GM18498 (cell line): Measurements from ENCODE around the gene ST13.
"Not testable (repeated sequence)": the region's sequence is repeated elsewhere in the genome, so short reads cannot be mapped to it uniquely, and the experiment has no call there.

Source experiments
- ATAC-seq: cut with Tn5 transposase; IDR thresholded peaks from one replicate; pipeline ENCODE4 v1.9.1; 2021; ENCODE audit warnings: mild to moderate bottlenecking, moderate library complexity; ENCODE audit not compliant: unreplicated experiment

Gene ST13

DNA sequence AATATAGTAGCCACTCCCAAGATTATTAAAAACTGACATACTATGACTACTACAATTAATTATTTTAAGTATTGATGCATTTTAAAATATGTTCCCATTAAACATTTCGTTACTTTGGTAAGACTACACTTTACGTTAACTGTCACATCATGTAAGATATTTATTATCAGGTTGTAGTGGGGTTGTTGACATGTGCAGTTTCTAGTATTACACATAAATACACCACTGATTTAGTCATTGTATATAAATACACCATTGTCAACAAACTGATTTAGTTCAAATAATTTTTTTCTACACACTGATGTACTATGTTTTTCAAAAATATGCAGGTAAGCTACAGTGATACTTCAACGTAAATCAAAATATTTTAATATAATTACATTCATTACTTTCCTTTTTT is 11.5 kb downstream of the ST13 start:
- ATAC-seq, result no peak

DNA sequence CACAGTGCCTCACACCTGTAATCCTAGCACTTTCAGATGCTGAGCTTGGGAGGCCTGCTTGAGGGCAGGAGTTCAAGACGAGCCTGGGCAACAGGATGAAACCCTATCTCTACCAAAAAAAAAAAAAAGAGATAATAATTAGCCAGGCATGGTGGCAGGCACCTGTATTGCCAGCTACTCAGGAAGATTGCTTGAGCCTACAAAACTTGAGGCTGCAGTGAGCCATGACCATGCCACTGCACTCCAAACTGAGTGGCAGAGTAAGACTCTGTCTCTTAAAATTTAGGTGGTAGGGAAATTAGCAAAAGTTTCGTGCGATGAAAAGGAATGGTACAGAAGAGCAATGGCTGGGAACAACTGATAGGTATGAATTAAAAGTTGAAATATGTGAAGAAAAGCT is 18.0 kb downstream of the ST13 start:
- no peak for ATAC-seq

DNA sequence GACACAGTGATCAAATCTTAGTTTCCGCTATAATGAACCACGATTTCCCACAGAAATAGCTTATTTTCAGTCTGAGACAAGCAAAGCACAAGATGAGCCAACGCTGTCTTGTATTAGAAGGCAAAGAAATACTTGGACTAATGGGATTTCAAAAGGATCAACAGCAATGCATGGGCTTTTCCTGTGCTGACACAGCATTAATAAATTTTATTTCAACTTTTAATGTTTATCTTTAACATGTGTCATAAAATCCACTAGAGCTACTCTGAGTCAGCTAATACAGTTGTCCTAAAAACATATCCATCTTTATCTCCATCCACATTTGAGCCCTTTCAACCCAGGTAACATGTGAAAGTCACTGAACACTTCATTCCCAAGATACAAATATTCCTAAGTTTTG is 21.8 kb downstream of the ST13 start:
- ATAC-seq, result no peak

DNA sequence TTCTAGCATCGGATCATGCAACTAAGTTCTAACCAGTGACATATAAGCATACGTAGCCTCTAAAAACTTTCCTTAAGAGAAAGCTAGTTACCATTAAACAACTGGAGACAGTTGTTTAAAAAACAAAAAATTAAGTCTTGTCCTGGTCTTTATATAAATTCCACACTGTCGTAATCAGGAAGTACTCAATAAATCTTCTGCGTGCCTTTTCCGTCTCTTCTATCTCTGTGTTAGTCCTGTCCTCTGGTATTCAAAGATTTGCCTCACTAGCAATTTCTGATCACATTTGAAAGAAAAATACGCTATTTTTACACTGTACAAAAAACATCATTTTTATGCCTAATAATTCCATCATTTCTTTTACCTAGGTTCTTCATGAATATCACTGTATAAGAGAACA is 27.3 kb downstream of the ST13 start:
- ATAC-seq, result no peak

DNA sequence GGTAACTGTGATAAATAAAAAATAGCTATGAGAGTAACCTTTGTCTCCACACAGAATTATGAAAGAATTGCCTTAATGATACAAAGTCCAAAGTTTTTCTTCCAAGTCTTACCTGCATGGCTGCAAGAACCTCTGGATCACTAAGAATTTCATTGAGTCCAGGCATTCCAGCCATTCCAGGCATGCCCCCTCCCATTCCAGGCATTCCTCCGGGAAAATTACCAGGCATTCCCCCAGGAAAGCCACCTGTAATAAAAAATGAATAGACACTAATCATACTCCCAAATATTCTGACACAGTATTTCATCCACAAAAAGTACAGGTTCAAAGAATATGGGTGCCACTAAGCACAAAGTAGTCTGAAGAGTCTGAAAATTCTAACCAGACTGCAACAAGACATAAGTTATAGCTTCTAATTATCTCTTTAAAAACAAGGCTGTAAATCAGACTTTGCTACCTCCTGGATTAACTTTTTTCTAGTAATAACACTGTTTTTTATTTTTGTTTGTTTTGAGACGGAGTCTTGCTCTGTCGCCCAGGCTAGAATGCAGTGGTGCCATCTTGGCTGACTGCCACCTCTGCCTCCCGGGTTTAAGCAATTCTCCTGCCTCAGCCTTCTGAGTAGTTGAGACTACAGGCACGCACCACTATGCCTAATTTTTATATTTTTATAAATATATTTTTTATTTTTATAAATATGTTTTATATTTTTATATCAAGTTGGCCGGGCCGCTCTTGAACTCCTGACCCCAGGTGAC is 29.3 kb downstream of the ST13 start:
- ATAC-seq, result no peak

DNA sequence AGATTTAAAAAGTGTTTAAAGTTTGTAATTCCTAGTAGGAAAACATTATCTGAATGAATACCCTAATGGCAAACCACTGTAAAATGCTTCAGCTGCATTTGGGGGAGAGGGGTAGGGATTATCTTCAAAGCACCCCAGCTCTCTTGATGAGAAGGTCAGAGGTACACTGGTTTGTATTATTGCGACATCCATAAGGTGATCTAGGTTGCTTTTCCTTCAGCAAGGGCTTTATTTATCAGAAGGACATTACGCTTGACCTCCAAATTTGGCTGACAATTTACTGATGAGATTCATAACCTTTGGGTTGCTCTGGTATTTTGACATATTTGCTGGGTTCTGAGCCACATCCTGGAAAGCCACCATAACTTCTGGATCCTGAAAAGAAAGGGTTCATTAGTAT is 30.1 kb downstream of the ST13 start:
- not testable (repeated sequence) for ATAC-seq

DNA sequence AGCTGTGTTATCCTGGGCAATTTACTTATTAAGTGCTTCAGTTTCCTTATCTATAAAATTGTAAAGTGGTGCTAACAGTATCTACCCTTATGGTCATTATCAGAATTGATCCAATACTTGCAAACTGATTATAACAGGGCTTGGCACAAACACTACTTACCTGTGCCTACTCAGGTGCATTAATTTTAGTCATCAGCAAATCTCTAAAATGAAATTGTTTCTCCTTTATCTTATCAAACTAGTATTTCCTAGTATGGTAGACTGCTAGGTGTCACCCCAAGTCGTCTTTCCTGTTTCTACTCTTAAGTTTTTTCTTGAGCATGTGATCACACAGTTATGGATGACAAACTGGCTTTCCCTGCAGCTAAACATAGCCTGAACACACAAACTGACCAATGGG is 33.0 kb downstream of the ST13 start:
- ATAC-seq, result no peak

DNA sequence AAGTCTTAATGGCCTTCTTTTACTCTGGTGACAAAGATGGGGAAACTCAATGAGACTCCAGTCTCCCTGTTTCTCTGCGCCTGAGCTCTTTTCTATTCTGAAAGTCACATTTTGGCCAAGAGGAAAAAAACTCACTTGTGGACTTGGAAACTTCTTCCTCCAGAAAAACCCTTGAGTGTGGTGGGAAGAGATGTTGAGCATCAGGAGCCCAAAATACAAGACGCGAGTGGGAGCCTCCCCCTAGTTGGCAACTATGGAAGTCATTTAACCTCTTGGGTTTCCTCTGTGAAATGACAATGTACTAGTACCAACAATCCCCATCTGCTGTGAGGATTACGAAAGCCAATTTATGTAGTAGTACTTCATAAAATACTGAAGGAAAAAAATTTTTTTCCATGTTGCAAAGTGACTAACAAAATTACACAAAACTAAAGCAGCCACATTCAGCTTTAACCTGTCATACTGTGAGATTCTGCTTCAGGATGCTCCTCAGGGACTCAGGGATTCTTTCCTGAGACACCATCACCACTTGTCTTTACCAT is 36.8 kb downstream of the ST13 start:
- ATAC-seq, result no peak

DNA sequence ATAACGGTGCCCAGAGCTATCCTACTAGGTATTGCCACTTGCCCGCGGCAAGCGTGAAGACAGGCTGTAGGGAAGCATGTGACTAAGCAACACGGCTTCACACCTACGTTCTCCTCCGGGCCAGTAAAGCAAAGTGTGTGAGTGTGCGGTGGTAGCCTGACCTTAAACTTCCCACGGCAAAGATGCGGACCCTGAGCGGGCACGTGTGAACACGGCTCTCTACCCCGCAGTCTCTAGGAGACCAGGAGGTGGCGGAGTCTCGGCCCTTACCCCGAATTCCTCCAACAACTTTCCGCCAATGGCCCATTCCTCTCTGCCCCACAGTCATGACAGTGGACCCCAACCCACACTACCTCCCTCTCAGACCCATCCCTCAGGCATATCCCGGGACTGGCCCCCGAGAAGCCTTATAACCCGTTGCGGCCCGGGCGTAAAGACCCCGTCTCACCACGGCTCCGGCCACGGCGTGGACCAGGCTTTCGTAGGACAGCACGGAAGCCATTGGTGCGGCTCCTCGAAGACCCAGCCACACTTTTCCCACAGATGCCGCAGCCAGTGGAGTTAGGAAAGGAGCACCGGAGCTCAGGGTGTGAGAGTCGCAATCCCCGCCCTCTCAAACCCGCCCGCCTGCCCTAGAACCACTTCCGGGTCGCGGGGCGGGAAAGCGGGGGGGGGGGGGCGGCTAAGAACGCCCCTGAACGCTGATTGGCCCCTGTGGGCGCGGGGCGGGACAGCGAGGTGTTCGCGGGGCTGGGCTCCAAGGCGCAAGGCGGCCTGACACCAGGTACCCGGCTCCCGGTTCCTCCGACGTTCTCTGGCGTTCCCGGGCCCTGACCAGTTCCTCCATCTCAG is 37.5 kb downstream of the ST13 start, which contains the start of gene SLC25A17:
TSS of gene SLC25A17 (minus strand) at position 600 of the 852 bp plus-strand sequence. CDS start at position 502, 98 bp downstream.
- ATAC-seq, result peak; percentile 82

DNA sequence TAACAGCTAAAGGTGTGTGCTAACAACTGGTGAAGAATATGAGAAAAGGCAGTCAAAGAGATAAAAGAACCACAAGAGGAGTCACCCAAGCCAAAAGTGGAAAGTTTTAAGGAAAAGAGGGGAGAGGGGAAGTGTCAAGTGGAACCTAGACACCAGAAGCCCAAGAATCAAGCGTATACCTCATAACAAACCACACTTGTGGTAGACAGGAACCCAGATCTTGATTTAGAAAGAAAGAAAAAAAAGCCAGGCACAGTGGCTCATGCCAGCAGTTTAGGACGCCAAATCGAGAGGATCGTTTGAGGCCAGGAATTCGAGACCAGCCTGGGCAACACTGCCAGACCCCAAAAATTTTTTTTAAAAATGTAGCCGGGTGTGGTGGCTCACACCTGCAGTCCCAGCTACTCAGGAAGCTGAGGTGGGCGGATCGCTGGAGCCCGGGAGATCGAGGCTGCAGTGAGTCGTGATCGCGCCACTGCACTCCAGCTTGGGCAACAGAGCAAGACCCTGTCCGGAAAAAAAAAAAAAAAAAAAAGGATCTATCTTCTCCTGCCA is 38.2 kb downstream of the ST13 start:
- ATAC-seq, result no peak

DNA sequence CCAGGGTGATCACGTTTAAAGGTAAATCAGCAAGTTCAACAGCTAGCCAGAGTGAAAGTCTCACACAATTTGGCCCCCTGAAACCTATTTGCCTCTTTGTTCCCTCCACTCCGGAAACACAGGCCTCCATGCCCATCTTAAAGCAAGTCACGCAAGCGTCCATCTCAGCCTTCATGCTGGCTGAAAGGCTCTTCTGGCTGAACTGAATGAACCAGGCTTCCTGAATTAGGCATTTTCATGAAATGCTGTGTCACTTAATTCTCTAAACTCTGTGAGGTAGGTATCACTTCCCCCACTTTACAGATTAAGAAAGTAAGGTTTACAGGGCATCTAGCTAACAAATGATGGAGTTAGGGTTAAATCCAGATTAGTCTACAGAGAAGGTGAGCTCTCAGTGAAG is 38.7 kb downstream of the ST13 start:
- ATAC-seq, result no peak

DNA sequence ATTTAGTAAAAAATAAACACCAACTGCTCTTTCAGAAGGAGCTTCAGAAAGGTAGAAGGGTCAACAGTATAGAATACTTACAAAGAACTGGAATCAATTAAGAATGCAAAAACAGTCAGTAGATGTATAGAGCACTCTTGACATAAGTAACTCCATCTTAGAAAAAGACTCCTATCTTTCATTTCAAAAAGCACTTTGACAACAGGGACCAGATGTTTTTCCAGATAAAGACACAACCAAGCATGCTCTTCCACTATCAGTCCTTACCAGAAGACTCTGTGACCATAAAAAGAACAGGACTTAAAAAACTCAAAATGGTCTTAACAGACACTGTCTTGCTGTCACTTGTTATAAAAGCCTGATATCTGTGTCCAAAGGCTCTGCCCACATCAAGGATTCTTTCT is 42.5 kb downstream of the ST13 start:
- ATAC-seq, result no peak

DNA sequence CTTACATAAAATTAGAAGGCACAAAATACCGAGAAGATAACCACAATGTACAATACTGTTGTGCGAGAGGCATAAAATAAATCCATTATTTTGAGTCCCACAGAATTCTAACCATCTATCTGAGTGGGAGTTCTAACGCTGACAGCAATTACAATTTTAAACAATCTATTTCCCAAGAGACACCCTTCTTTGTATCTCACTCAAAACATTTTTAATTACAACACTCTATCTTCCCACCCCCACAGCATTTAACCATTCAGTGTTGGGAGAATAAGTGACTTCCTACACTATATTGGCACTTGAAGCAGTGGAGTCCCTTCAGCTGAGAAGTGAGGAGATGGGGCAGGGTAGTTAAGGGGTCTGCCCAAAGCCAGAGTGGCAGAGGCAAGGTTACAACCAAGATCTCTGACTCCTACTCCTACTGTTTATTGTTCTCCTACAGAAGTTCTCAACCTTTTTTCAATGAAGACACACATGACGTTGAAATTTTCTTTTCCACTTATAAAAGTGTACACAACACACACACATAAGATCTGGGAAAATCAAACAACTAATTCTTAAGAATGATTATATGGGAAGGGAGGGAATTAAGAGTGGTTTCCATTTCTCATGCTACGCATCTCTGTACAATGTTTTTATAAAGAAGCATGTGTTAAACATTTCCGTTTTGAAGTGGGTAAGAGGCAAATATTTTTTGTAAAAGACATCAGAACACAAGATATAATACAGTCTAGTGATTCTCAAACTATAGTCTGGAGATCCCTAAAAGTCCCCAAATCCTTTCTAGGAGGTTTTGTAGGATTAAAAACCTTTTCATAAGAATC is 48.2 kb downstream of the ST13 start:
- ATAC-seq, result no peak

DNA sequence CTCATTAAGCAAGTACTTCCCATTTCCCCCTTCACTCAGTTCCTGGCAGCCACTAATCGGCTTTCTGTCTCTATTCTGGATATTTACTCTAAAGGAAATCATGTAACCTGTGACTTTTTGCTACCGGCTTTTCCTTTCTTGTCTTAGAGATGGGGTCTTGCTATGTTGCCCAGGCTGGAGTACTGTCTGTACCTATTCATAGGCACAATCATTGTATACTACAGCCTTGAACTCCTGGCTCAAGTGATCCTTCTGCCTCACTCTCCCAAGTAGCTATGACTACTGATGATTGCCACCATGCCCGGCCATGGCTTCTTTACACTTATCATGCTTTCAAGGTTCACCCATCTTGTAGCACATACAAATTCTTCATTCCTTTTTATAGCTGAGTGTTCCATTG is 49.7 kb downstream of the ST13 start:
- no peak for ATAC-seq

DNA sequence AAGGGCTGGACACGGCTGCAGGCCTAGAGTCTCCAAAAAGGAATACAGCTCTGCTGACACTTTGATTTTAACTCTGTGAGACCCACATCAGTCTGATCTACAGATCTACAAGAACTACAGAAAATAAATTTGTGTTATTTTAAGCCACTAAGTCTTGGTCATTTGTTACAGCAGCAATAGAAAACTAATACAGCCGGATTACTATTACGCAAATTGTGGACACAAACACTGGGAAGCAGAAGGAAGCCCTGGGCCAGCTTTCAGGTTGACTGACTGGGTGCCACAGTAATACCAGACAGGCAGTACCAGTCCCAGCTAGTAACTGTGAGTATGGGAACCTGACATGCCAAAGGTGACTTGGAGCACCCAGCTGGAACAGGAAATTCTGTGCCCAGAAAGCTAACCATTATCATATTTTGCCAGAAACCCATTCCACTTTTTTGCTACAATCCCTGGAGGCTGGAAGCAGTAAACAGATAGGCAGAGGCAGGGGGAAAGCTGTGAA is 50.7 kb downstream of the ST13 start:
- ATAC-seq, result no peak

DNA sequence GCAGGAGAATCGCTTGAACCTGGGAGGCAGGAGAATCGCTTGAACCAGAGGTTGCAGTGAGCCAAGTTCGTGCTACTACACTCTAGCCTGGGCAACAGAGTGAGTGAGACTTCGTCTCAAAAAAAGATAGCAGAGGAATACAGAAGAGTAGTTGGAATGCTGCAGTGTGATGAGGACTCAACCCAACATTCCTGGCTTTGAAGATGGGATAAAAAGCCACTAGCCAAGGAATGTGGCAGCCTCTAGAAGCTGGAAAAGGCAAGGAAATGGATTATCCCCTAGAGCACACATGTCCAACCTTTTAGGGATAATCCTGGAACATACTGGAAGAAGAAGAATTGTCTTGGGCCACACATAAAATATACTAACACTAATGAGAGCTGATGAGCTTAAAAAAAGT is 51.2 kb downstream of the ST13 start:
- ATAC-seq, result no peak

DNA sequence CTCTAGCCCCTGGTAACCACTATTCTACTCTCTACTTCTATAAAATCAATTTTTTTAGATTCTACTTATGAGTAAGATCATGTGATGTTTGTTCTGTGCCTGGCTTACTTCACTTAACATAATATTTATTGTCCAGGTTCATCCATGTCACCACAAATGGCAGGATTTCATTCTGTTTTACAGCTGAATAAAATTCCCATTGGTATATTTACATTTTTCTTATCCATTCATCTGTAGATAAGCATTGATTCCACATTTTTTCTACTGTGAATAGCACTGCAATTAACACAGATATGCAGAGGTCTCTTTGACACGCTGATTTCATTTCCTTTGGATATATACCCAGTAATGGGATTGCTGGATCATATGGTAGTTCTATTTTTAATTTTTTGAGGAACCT is 53.1 kb downstream of the ST13 start:
- no peak for ATAC-seq

DNA sequence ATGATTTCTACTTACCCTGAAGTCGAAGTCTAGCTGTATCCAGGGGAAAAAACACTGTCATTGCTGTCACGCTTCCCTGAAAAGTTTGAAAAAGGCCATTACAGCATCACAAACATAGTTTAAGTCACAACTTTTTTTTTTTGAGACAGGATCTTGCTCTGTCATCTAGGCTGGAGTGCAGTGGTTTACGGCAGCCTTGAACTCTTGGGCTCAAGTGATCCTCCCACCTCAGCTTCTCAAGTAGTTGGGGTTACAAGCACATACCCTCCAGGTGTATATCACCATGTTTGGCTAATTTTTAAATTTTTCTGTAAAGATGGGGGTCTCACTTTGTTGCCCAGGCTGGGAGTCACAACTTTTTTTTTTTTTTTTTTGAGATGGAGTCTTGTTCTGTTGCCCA is 57.4 kb downstream of the ST13 start:
- no peak for ATAC-seq

DNA sequence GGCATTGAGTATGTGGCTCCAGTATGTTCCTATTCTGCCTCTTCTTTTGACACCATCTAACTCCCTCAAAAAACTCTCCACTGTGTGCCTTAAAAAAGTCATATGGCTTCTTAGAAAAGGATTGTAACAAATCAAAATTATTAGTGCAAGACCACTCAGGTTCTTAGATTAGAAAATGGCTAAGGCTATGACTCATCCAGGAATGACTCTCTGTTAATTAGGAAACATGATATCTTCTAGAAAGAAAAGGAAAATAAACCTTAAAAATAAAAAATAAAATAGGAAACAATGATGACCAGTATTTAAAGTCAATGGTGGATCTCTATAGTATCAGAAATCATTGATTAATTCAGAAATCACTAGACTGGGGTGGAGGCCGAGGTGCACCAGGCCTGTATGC is 59.0 kb downstream of the ST13 start:
- ATAC-seq, result no peak

DNA sequence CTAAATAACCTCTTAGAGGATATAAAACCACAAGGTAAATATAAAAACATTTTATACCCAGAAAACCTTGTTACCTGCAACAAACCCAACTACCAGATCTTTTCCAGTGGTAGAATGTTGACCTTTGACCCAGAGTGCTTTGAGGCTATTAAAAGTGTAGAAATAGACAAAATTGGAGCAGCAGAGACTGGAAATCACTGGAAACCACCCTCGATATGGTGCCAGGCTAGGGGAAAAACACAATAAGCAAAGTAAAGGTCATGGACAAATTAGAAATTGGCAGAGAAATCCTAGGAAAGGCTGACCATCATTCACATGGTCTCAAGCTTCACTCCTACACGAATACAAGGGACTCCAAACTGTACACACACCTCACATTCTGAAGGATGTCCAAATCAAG is 64.0 kb downstream of the ST13 start:
- ATAC-seq, result no peak

DNA sequence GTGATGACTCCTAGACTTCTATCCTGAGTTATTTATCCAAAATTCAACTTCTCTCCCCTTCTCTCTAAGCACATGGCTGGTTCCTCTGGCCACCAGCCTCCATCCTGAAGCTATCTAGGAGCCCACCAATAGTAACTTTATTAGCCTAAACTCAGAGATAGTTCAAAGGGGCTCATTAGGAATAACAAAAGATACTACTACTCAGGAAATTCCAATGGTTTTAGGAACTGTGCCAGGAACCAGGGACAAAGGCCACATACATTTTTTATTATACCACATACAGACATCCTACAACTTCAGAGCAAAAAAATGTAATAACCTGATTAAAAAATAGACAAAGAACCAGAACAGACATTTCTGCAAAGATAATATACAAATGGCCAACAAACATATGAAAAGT is 65.2 kb downstream of the ST13 start:
- ATAC-seq, result no peak
